MM.1S (cell line): ENCODE results near the gene CMTM5.

Experiments used
- DNase-seq: peaks from one replicate; pipeline ENCODE4 v3.0.0-alpha.2; 2015
- H2AFZ ChIP-seq: fragments of 300-600 bp; sonication (generic); 2 replicates; pipeline ENCODE4 v1.6.0; 2016; ENCODE audit warnings: antibody characterized with exemption, low read length
- H3F3A ChIP-seq: fragments of 300-600 bp; sonication (generic); 2 replicates; pipeline ENCODE4 v1.6.1; 2016; ENCODE audit warnings: mild to moderate bottlenecking, antibody characterized with exemption, low read length, moderate library complexity, mixed read lengths; ENCODE audit not compliant: insufficient read depth
- H3K27ac ChIP-seq: fragments of 300-600 bp; sonication (generic); 2 replicates; pipeline ENCODE4 v1.5.1; 2016; ENCODE audit warnings: mild to moderate bottlenecking, low read length
- H3K27me3 ChIP-seq: fragments of 300-600 bp; sonication (generic); replicated peaks from 2 replicates; pipeline ENCODE4 v1.6.0; 2016; ENCODE audit warnings: low read length; ENCODE audit not compliant: insufficient read depth
- H3K36me3 ChIP-seq: fragments of 300-600 bp; sonication (generic); replicated peaks from 2 replicates; pipeline ENCODE4 v1.6.1; 2016; ENCODE audit warnings: mild to moderate bottlenecking, low read length, mixed read lengths; ENCODE audit not compliant: insufficient read depth
- H3K4me1 ChIP-seq: fragments of 300-600 bp; sonication (generic); 2 replicates; pipeline ENCODE4 v1.6.1; 2016; ENCODE audit warnings: low read length, mixed read lengths
- H3K4me2 ChIP-seq: fragments of 300-600 bp; sonication (generic); 2 replicates; pipeline ENCODE4 v1.6.0; 2016; ENCODE audit warnings: low read depth, low read length
- H3K4me3 ChIP-seq: fragments of 300-600 bp; sonication (generic); 2 replicates; pipeline ENCODE4 v1.5.1; 2016; ENCODE audit warnings: low read length, mixed read lengths
- H3K79me2 ChIP-seq: fragments of 300-600 bp; sonication (generic); 2 replicates; pipeline ENCODE4 v1.6.1; 2016; ENCODE audit warnings: mixed run types, low read length, mixed read lengths
- H3K9ac ChIP-seq: fragments of 300-600 bp; sonication (generic); 2 replicates; pipeline ENCODE4 v1.6.1; 2016; ENCODE audit warnings: low read length, mixed read lengths
- H3K9me2 ChIP-seq: fragments of 300-600 bp; sonication (generic); replicated peaks from 2 replicates; pipeline ENCODE4 v1.6.1; 2016; ENCODE audit warnings: mild to moderate bottlenecking, low read length, mixed read lengths; ENCODE audit not compliant: insufficient read depth
- H3K9me3 ChIP-seq: fragments of 300-600 bp; sonication (generic); replicated peaks from 2 replicates; pipeline ENCODE4 v1.6.1; 2016; ENCODE audit warnings: mild to moderate bottlenecking, low read length, mixed read lengths; ENCODE audit not compliant: insufficient read depth
- H4K20me1 ChIP-seq: fragments of 300-600 bp; sonication (generic); 2 replicates; pipeline ENCODE4 v1.6.1; 2016; ENCODE audit warnings: mild to moderate bottlenecking, low read length, moderate library complexity, mixed read lengths; ENCODE audit not compliant: insufficient read depth
- CTCF ChIP-seq: fragments of 300-600 bp; sonication (generic); IDR thresholded peaks from 2 replicates; pipeline ENCODE4 v1.5.1; 2016; ENCODE audit warnings: antibody characterized with exemption, low read length, mixed read lengths
- EZH2 ChIP-seq: fragments of 300-600 bp; sonication (generic); optimal IDR thresholded peaks from 2 replicates; pipeline ENCODE3; 2017; ENCODE audit warnings: low read depth, mild to moderate bottlenecking, antibody characterized with exemption, low read length, mixed read lengths
- EZH2phosphoT487 ChIP-seq: fragments of 300-600 bp; sonication (generic); IDR thresholded peaks from 2 replicates; pipeline ENCODE4 v1.6.1; 2018; ENCODE audit warnings: antibody characterized with exemption, low read length

CMTM5 gene

GRCh38 chr14:23409966-23410635, 33.3 kb downstream of the CMTM5 start:
- Histone ChIP-seq H3K9ac (no peak overlapping the region), H3K27me3 (peaks cover 46% of the 10 kb centered on the region), H3K9me2 (no peaks in the 10 kb centered on the region), H3K4me2 (no peak overlapping the region), H3K4me1 (no peaks in the 10 kb centered on the region), H3K27ac (no peak overlapping the region), H3F3A (no peaks in the 10 kb centered on the region), H3K9me3 (no peaks in the 10 kb centered on the region), H4K20me1 (no peaks in the 10 kb centered on the region), H3K79me2 (no peaks in the 10 kb centered on the region), H3K36me3 (no peaks in the 10 kb centered on the region), H3K4me3 (no peak overlapping the region), H2AFZ (no peak overlapping the region)
- DNase-seq = no peak
- TF ChIP-seq CTCF (no peak), EZH2phosphoT487 (no peak), EZH2 (no peak)

GRCh38 chr14:23411563-23412525, 35.0 kb downstream of the CMTM5 start:
- Histone ChIP-seq H3K9ac (no peak overlapping the region), H4K20me1 (no peaks in the 10 kb centered on the region), H3K27me3 (peaks cover 51% of the 10 kb centered on the region), H3K4me2 (no peak overlapping the region), H3K27ac (no peak overlapping the region), H3K9me3 (no peaks in the 10 kb centered on the region), H3K36me3 (no peaks in the 10 kb centered on the region), H3K4me3 (no peak overlapping the region), H2AFZ (no peak overlapping the region), H3K9me2 (no peaks in the 10 kb centered on the region), H3F3A (no peaks in the 10 kb centered on the region), H3K4me1 (no peaks in the 10 kb centered on the region), H3K79me2 (no peaks in the 10 kb centered on the region)
- no peak for TF ChIP-seq EZH2
- no peak for TF ChIP-seq CTCF
- TF ChIP-seq EZH2phosphoT487 = no peak
- DNase-seq = no peak

- Histone ChIP-seq H3K4me3 (no peak overlapping the region), H3K27ac (no peak overlapping the region), H4K20me1 (no peaks in the 10 kb centered on the region), H3K36me3 (no peaks in the 10 kb centered on the region), H3K9ac (no peak overlapping the region), H3K79me2 (no peaks in the 10 kb centered on the region), H3K4me2 (no peak overlapping the region), H3K27me3 (peaks cover 43% of the 10 kb centered on the region; the same call in 1 of the 2 replicates), H2AFZ (no peak overlapping the region), H3F3A (no peaks in the 10 kb centered on the region), H3K4me1 (no peaks in the 10 kb centered on the region), H3K9me2 (no peaks in the 10 kb centered on the region), H3K9me3 (no peaks in the 10 kb centered on the region)
- TF ChIP-seq EZH2phosphoT487 (no peak), EZH2 (no peak), CTCF (no peak)
- no peak for DNase-seq
Measured at GRCh38 chr14:23413681-23414080, 36.8 kb downstream of the CMTM5 start.
